HG03039 (cell line): Measurements from ENCODE around the gene CARMIL3.

Source experiments
- ATAC-seq: cut with Tn5 transposase; IDR thresholded peaks from one replicate; pipeline ENCODE4 v1.9.1; 2021; ENCODE audit warnings: mild to moderate bottlenecking, moderate library complexity; ENCODE audit not compliant: unreplicated experiment

CARMIL3 gene

GRCh38 chr14:24062216-24062980, 10.6 kb downstream of the CARMIL3 start:
- ATAC-seq, result no peak

GRCh38 chr14:24063263-24063836, 11.5 kb downstream of the CARMIL3 start:
- no peak for ATAC-seq

- no peak for ATAC-seq
Measured at GRCh38 chr14:24064091-24064795, 12.4 kb downstream of the CARMIL3 start.

GRCh38 chr14:24064856-24065255, 13.0 kb downstream of the CARMIL3 start:
- ATAC-seq, result no peak

GRCh38 chr14:24065408-24065807, 13.6 kb downstream of the CARMIL3 start:
- ATAC-seq, result no peak

GRCh38 chr14:24066496-24067132, 14.8 kb downstream of the CARMIL3 start:
- no peak for ATAC-seq

GRCh38 chr14:24067133-24068082, 15.6 kb downstream of the CARMIL3 start:
- no peak for ATAC-seq

GRCh38 chr14:24068711-24069410, 17.1 kb downstream of the CARMIL3 start:
- ATAC-seq, result no peak

GRCh38 chr14:24069411-24069735, 17.6 kb downstream of the CARMIL3 start:
- ATAC-seq, result no peak

GRCh38 chr14:24070285-24071143, 18.7 kb downstream of the CARMIL3 start:
- no peak for ATAC-seq

- no peak for ATAC-seq
Measured at GRCh38 chr14:24071144-24071697, 19.4 kb downstream of the CARMIL3 start, which contains the start of gene CPNE6. Gene CPNE6 (plus strand): TSS chr14:24071562. CDS start chr14:24072937, 1,375 bp downstream.

- no peak for ATAC-seq
Measured at GRCh38 chr14:24071836-24072430, 20.1 kb downstream of the CARMIL3 start.

- no peak for ATAC-seq
Measured at GRCh38 chr14:24072436-24072835, 20.6 kb downstream of the CARMIL3 start.

- no peak for ATAC-seq
Measured at GRCh38 chr14:24072881-24073877, 21.4 kb downstream of the CARMIL3 start.

- no peak for ATAC-seq
Measured at GRCh38 chr14:24074625-24075484, 23.0 kb downstream of the CARMIL3 start.
